ENCODE measurements around the gene SPTLC3. TPM values are rescaled to one million over a fixed set of nuclear protein-coding genes. Genes with fewer than 3 reads are reported as not detected.

SPTLC3 gene
- total RNA-seq, 2 experiments from 2014 or later, result not detected

DNA sequence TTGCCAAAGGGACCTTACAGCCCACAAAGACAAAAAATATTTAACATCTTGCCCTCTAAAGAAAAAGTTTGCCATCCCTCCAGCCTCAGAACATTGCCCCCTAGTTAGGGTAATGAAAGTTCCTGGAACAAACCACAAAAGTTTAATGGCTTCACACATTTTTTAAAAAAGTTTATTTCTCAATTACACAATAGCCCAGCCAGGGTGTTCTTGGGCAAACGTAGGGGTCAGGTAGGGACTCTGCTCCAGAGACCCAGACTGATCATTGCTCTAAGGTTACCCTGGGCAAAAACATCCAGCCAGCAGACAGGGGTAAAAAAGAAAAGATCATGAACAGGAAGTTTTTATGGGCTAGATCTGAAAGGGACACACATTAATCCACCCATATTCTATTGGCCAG is 207.8 kb downstream of the SPTLC3 start:
- no peaks in the 10 kb centered on the region for H3K9me2 ChIP-seq (ENCODE audit: insufficient read depth, low read length)
- H3K79me2 ChIP-seq (ENCODE audit: insufficient read depth, low read depth, low read length), result no peaks in the 10 kb centered on the region
- no peak for TF ChIP-seq EZH2phosphoT487 (IDR thresholded peaks at IDR 0.05; ENCODE audit: borderline replicate concordance, low read depth, low read length)
- TF ChIP-seq, protein P1, sequence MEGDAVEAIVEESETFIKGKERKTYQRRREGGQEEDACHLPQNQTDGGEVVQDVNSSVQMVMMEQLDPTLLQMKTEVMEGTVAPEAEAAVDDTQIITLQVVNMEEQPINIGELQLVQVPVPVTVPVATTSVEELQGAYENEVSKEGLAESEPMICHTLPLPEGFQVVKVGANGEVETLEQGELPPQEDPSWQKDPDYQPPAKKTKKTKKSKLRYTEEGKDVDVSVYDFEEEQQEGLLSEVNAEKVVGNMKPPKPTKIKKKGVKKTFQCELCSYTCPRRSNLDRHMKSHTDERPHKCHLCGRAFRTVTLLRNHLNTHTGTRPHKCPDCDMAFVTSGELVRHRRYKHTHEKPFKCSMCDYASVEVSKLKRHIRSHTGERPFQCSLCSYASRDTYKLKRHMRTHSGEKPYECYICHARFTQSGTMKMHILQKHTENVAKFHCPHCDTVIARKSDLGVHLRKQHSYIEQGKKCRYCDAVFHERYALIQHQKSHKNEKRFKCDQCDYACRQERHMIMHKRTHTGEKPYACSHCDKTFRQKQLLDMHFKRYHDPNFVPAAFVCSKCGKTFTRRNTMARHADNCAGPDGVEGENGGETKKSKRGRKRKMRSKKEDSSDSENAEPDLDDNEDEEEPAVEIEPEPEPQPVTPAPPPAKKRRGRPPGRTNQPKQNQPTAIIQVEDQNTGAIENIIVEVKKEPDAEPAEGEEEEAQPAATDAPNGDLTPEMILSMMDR (conservative IDR thresholded peaks at IDR 0.05; ENCODE audit: low read length), result no peak
- BruUV-seq (replicated peaks), result no TSS peak
- H3K4me2 ChIP-seq (ENCODE audit: low read length), result no peak overlapping the region
- no peaks in the 10 kb centered on the region for H3K36me3 ChIP-seq (ENCODE audit: insufficient read depth, low read length)
- H3K4me3 ChIP-seq (ENCODE audit: low read depth, low read length, poor library complexity, severe bottlenecking), result no peak overlapping the region
- no peak overlapping the region for H3K27ac ChIP-seq (ENCODE audit: low read depth, low read length, poor library complexity, severe bottlenecking)
- CTCF ChIA-PET (ENCODE audit: unreplicated experiment), result no interaction called here
- no peaks in the 10 kb centered on the region for H3K9me3 ChIP-seq (ENCODE audit: low read length)
- POLR2A ChIA-PET, result no interaction called here
- H2AFZ ChIP-seq (ENCODE audit: low read length), result no peak overlapping the region
- H4K20me1 ChIP-seq (ENCODE audit: insufficient read depth, low read length), result no peaks in the 10 kb centered on the region
- intact Hi-C loops (cut with micrococcal nuclease; ENCODE audit: unreplicated experiment), result no loop called here
- no peaks in the 10 kb centered on the region for H3K4me1 ChIP-seq (ENCODE audit: insufficient read depth, low read length, poor library complexity, severe bottlenecking)
- no peak for DNase-seq (ENCODE audit: low spot score)

Other genes starting within 250 kb of the SPTLC3 start
- gene ISM1, start 212.3 kb downstream of the SPTLC3 start, total RNA-seq (2014; rRNA removed; shearing (Covaris generic)), result not detected in 2 replicates
- gene ISM1, start 212.3 kb downstream of the SPTLC3 start, total RNA-seq (2022), result not detected in 2 replicates